Adrenal gland (tissue), 12 donors: ENCODE measurements around the gene SLIT3. TPM values are rescaled to one million over a fixed set of nuclear protein-coding genes. Genes with fewer than 3 reads are reported as not detected.

Experiments
- DNase-seq, 7 donors: peaks; one replicate each; pipeline ENCODE4 v3.0.0-alpha.2; 2019 to 2020
- H3K27ac ChIP-seq, 5 donors: fragments of 200-600 bp; sonication (generic) in 4 of 5; 1 replicate in 3 of 5; 2 replicates in 2 of 5; pipeline versions ENCODE4 v1.5.1 to v1.8.0; 2016 to 2020; ENCODE audit warnings: mild to moderate bottlenecking in 1 of 5
- H3K27me3 ChIP-seq: fragments of 200-600 bp; 2 replicates; pipeline ENCODE4 v1.8.0; 2021
- H3K36me3 ChIP-seq, 2 donors: fragments of 200-600 bp; replicated peaks in 1 of 2; 1 replicate in 1 of 2; 2 replicates in 1 of 2; pipeline versions ENCODE4 v1.5.1 to v1.8.0; 2018 to 2022
- H3K4me1 ChIP-seq, 2 donors: fragments of 200-600 bp; replicated peaks in 1 of 2; 1 replicate in 1 of 2; 2 replicates in 1 of 2; pipeline versions ENCODE4 v1.5.1 to v1.8.0; 2018 to 2021
- H3K4me3 ChIP-seq, 4 donors: fragments of 200-600 bp; sonication (generic) in 3 of 4; one replicate each; pipeline ENCODE4 v1.5.1; 2016 to 2018
- H3K9me3 ChIP-seq, 3 donors: fragments of 200-600 bp; sonication (generic) in 1 of 3; replicated peaks in 1 of 3; 1 replicate in 2 of 3; 2 replicates in 1 of 3; pipeline versions ENCODE4 v1.5.1 to v1.8.0; 2016 to 2021
- POLR2A ChIP-seq, 2 donors: fragments of 450-650 bp; IDR thresholded peaks; one replicate each; pipeline ENCODE4 v1.6.1; 2017; ENCODE audit warnings: antibody characterized with exemption in 2 of 2, mild to moderate bottlenecking in 2 of 2, moderate library complexity in 1 of 2
- WGBS, 4 donors: extraction: QIAGEN DNeasy Blood & Tissue Kit in 2 of 4; methylation state at CpG; one replicate each; pipeline versions ENCODE4 v1.1.5 to v1.1.7; 2013 to 2017; 5-methylcytosine and 5-hydroxymethylcytosine counted together
- intact Hi-C, 2 donors: fragments of 100-400 bp; cut with DNase I; formaldehyde crosslinking; loops; one replicate each; pipeline versions ENCODE4 v1.14.1 to v1.15.0; 2022 to 2023
- polyA plus RNA-seq, 3 donors: library from polyadenylated mRNA; stranded (reverse); fragments of 200-250 nt in 2 of 3; fragments of 350-450 nt in 1 of 3; fragmentation: Illumina TruSeq in 1 of 3; extraction: RNeasy Lipid Tissue Mini Kit (QIAGEN cat#74804) in 1 of 3; gene quantifications; one replicate each; pipeline ENCODE4 v1.2.3, GENCODE V29; 2013 to 2014
- total RNA-seq, 9 donors: library from RNA; depleted of rRNA in 4 of 9; stranded (reverse); fragments of >200 nt in 4 of 9; fragments of 120-200 nt in 1 of 9; fragmentation: NEBNext Ultra II Directional in 1 of 9; extraction: Animal tissue kit (Norgen Biotek cat#: 25700) in 1 of 9; gene quantifications; one replicate each; pipeline versions ENCODE4 v1.1.0 to v1.2.4, GENCODE V29; 2013 to 2023
- TF ChIP-seq, protein P1 (sequence below), 6 experiments: fragments of 450-650 bp in 4 of 6; fragments of 200-600 bp in 2 of 6; sonication (generic) in 1 of 6; IDR thresholded peaks; 1 replicate in 5 of 6; 2 replicates in 1 of 6; pipeline versions ENCODE4 v1.5.1 to v1.8.0; 2016 to 2021; ENCODE audit warnings: antibody characterized with exemption in 6 of 6, mild to moderate bottlenecking in 2 of 6, moderate library complexity in 1 of 6
- donor health status: healthy with polysubstance abuse.
- donor health status: Bipolar disorder and iron deficiency.
- donor health status: DM: yes; HTN: yes; CAD: no.
- donor health status: DM: no; HTN: no; CAD: no.
- donor health status: DM: no; HTN: no; CAD: no.
- donor health status: DM: yes; HTN: yes; CAD: no.

Gene SLIT3
- total and polyA plus RNA-seq, 12 donors = 10.0 to 94.1 (median 32.8) TPM

- intact Hi-C loops = no loop called here
- Histone ChIP-seq H3K27me3 (no peaks in the 10 kb centered on the region), H3K4me1 (peaks cover 0 to 15% of the 10 kb centered on the region in 2 donors), H3K27ac (no peak overlapping the region), H3K4me3 (no peak overlapping the region), H3K9me3 (no peaks in the 10 kb centered on the region), H3K36me3 (no peaks in the 10 kb centered on the region)
- WGBS, 4 donors = 70 to 75% (median 75%) methylated on average over 6 of the region's 6 CpGs
- DNase-seq = no peak
- TF ChIP-seq POLR2A (IDR thresholded peaks at IDR 0.05) = no peak
- TF ChIP-seq, protein P1, sequence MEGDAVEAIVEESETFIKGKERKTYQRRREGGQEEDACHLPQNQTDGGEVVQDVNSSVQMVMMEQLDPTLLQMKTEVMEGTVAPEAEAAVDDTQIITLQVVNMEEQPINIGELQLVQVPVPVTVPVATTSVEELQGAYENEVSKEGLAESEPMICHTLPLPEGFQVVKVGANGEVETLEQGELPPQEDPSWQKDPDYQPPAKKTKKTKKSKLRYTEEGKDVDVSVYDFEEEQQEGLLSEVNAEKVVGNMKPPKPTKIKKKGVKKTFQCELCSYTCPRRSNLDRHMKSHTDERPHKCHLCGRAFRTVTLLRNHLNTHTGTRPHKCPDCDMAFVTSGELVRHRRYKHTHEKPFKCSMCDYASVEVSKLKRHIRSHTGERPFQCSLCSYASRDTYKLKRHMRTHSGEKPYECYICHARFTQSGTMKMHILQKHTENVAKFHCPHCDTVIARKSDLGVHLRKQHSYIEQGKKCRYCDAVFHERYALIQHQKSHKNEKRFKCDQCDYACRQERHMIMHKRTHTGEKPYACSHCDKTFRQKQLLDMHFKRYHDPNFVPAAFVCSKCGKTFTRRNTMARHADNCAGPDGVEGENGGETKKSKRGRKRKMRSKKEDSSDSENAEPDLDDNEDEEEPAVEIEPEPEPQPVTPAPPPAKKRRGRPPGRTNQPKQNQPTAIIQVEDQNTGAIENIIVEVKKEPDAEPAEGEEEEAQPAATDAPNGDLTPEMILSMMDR (IDR thresholded peaks at IDR 0.05) = no peak
These were observed 409.8 kb downstream of the SLIT3 start for GRCh38 chr5:168890816-168891812.

DNA sequence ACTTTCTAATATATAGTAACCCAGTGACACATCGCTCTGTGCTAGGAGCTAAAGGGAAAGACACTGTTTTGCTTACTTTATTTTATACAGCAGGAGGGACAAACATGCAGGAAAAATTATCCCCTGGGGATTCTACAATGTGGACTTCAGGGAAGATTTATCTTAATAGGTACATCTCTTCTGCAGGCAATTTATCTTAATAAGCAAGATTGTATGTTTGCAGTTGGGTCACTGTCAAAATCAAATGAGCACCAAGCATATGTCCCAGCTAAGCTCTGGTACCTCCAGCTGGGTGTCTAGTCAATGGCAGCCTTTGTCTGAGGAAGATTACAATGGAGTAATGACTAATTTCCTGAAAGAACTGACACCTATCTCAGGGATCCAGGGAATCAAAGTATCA lies 411.9 kb downstream of the SLIT3 start:
- no peaks in the 10 kb centered on the region for H3K9me3 ChIP-seq
- peaks cover 0 to 28% of the 10 kb centered on the region in 2 donors for H3K4me1 ChIP-seq
- no peaks in the 10 kb centered on the region for H3K27me3 ChIP-seq
- no peaks in the 10 kb centered on the region for H3K36me3 ChIP-seq
- no peak for DNase-seq
- TF ChIP-seq POLR2A (IDR thresholded peaks at IDR 0.05) = no peak
- no peak overlapping the region for H3K27ac ChIP-seq
- H3K4me3 ChIP-seq = no peak overlapping the region
- WGBS, 4 donors = 84 to 97% (median 91%) methylated on average over 1 of the region's 1 CpG
- intact Hi-C loops = no loop called here

DNA sequence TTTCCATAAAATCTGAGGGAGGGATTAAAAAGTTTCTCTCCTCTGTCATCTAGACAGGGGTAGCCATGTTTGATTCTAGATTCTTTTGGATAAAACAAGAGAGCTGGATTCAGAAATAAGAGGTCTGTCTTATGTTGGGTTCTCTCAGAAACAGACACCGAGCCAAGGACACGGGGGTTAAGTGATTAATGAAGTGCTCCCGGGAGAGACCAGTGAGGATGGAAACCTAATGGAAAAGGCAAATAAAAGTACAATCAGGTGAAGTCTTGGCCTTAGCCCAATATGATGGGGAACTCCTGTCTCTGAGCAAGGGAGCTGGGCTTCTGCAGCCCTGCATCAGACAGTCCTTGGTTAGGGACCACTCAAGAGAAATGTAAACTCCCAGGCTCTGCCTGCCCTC lies 413.0 kb downstream of the SLIT3 start:
- H3K4me1 ChIP-seq = peaks cover 0 to 28% of the 10 kb centered on the region in 2 donors
- TF ChIP-seq, protein P1 (IDR thresholded peaks at IDR 0.05) = no peak
- TF ChIP-seq POLR2A (IDR thresholded peaks at IDR 0.05) = no peak
- no peaks in the 10 kb centered on the region for H3K27me3 ChIP-seq
- H3K36me3 ChIP-seq = no peaks in the 10 kb centered on the region
- no peak overlapping the region for H3K4me3 ChIP-seq
- no peak overlapping the region for H3K27ac ChIP-seq
- no peak for DNase-seq
- intact Hi-C loops = no loop called here
- WGBS, 4 donors = 40 to 51% (median 43%) methylated on average over 3 of the region's 3 CpGs
- no peaks in the 10 kb centered on the region for H3K9me3 ChIP-seq

DNA sequence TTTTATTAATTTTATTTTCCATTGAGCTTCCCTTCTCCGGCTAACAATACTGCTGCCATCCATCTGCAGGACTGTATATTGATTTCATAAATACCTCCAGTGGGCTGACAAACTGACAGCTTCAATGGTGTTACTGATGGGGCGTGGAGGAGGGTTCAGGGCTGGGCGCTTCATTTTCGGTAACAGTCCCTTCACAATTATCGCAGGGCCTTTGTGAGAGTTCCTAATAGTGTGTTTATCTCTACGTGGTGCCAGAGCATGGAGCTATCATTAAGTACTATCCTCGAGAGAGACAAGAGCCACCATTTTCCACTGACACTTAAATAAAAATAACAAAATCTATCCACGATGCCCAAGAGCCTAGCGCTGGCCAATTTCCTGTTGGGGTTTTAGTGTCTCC lies 414.8 kb downstream of the SLIT3 start:
- H3K9me3 ChIP-seq = no peaks in the 10 kb centered on the region
- H3K4me1 ChIP-seq = peaks cover 0 to 28% of the 10 kb centered on the region in 2 donors
- no peak overlapping the region for H3K4me3 ChIP-seq
- no peaks in the 10 kb centered on the region for H3K27me3 ChIP-seq
- 72 to 75% (median 74%) methylated on average over 9 of the region's 9 CpGs for WGBS, 4 donors
- intact Hi-C loops = no loop called here
- no peak for DNase-seq
- no peaks in the 10 kb centered on the region for H3K36me3 ChIP-seq
- no peak overlapping the region for H3K27ac ChIP-seq
- TF ChIP-seq, protein P1 (IDR thresholded peaks at IDR 0.05) = no peak
- no peak for TF ChIP-seq POLR2A (IDR thresholded peaks at IDR 0.05)
